Measurements from ENCODE around the gene ATP8B3. TPM values are rescaled to one million over a fixed set of nuclear protein-coding genes. Genes with fewer than 3 reads are reported as not detected.

ATP8B3 gene
- total RNA-seq, 1 donor from 2014 or later, result 1.5 TPM

DNA sequence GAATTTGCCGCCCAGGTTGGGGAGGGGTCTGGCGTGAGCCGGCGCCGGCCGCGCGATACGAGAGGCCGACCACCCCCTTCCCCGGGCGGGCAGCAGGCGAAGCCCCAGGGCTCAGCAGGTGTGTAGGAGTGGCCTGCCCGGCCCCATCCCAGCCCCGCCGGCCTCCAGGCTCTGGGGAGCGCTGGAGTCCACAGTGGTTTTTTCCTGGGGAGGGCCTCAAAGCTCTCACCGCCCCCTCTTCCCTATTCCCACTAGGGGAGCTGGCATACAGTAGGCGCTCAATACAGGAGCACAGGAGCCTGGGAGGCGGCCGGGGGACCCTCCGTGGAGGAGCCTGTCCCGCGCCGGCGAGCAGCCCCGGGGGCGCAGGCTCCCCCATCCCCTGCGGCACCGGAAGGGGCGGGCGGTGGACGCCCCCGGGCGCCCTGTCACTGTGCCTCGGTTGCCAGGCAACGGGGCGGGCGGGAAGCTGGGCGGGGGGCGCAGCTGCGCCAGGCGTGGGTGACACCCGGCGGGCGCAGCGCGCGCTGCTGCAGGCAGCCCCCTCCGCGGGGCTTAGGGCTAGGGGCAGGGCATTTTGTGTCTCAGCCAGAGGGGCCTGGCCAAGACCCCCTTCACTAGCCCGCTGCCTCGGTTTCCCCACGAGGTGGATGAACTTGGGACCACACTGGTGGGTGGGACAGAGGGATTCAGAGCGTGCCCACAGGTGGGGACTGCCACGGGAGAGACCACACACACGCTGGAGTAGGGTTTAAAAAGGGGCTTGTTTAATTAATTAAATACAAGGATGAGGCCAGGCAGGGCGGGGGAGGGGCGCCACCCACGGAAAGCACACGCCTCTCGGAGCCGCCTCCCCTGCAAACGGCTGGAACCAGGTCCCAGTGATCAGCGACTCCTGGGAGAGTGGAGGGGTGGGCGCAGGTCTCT is 39.8 kb upstream of the ATP8B3 start:
- Mint-ChIP-seq H3K4me3 (no peak overlapping the region), H3K27ac (no peak overlapping the region), H3K27me3 (no peaks in the 10 kb centered on the region), H3K36me3 (no peaks in the 10 kb centered on the region), H3K9me3 (no peaks in the 10 kb centered on the region), H3K4me1 (ENCODE audit: unreplicated experiment) (peaks cover 13% of the 10 kb centered on the region)
- no peak for TF ChIP-seq CTCF (conservative IDR thresholded peaks at IDR 0.05)
- DNase-seq (ENCODE audit: extremely low spot score, unreplicated experiment), result no peak

GRCh38 chr19:1850809-1851653 is 39.0 kb upstream of the ATP8B3 start:
- Mint-ChIP-seq H3K9me3 (no peaks in the 10 kb centered on the region), H3K4me3 (no peak overlapping the region), H3K27ac (peak overlapping the region; percentile 65), H3K4me1 (ENCODE audit: unreplicated experiment) (peaks cover 19% of the 10 kb centered on the region), H3K27me3 (no peaks in the 10 kb centered on the region), H3K36me3 (no peaks in the 10 kb centered on the region)
- DNase-seq (ENCODE audit: extremely low spot score, unreplicated experiment), result no peak
- TF ChIP-seq CTCF (conservative IDR thresholded peaks at IDR 0.05), result no peak

DNA sequence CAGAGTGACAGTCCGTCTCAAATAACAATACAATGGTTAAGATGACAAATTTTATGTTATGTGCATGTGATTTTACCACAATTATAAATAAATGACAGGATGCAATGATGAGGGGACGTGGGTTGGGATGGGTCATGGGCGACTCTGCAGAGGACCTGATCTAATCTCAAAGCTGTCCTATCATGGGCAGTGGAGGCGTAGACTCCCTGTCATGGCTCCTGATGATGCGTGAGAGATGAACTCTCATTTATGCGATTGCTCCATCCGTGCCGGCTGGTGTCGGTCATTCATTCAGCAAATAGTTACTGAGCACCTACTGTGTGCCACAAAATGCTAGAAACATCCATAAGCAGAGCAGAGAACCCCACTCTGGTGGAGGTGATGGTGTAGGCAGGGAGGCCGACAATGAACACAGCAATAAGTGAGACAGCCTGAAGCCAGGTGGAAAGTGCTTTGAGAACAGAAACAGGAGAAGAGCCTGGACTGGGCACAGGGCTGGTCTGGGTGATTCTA is 37.9 kb upstream of the ATP8B3 start:
- no peaks in the 10 kb centered on the region for H3K36me3 Mint-ChIP-seq
- no peak overlapping the region for H3K4me3 Mint-ChIP-seq
- no peak for TF ChIP-seq CTCF (conservative IDR thresholded peaks at IDR 0.05)
- H3K27me3 Mint-ChIP-seq, result no peaks in the 10 kb centered on the region
- peaks cover 22% of the 10 kb centered on the region for H3K4me1 Mint-ChIP-seq (ENCODE audit: unreplicated experiment)
- H3K9me3 Mint-ChIP-seq, result no peaks in the 10 kb centered on the region
- peak overlapping the region; percentile 3 for H3K27ac Mint-ChIP-seq
- no peak for DNase-seq (ENCODE audit: extremely low spot score, unreplicated experiment)

- peak overlapping the region; percentile 83 for H3K4me3 Mint-ChIP-seq
- H3K27me3 Mint-ChIP-seq, result no peaks in the 10 kb centered on the region
- H3K9me3 Mint-ChIP-seq, result no peaks in the 10 kb centered on the region
- no peaks in the 10 kb centered on the region for H3K36me3 Mint-ChIP-seq
- DNase-seq (ENCODE audit: extremely low spot score, unreplicated experiment), result no peak
- H3K4me1 Mint-ChIP-seq (ENCODE audit: unreplicated experiment), result peaks cover 22% of the 10 kb centered on the region
- TF ChIP-seq CTCF (conservative IDR thresholded peaks at IDR 0.05), result no peak
- H3K27ac Mint-ChIP-seq, result peak overlapping the region; percentile 86
These were observed 37.0 kb upstream of the ATP8B3 start for GRCh38 chr19:1849132-1849474.

- peak within 1 kb of the TSS; percentile 91 for H3K27ac Mint-ChIP-seq
- peak; percentile 99 for TF ChIP-seq CTCF (conservative IDR thresholded peaks at IDR 0.05)
These were observed 36.5 kb upstream of the ATP8B3 start, which contains the start of gene REXO1 for GRCh38 chr19:1848399-1849131. REXO1 (minus strand) TSS chr19:1848483; CDS start chr19:1848358, 125 bp downstream.

More at GRCh38 chr19:1848399-1849131, 36.5 kb upstream of the ATP8B3 start, which contains the start of gene REXO1:
- H3K9me3 Mint-ChIP-seq, result no peaks in the 10 kb centered on the region
- peak within 1 kb of the TSS; percentile 95 for H3K4me3 Mint-ChIP-seq
- peaks cover 21% of the 10 kb centered on the region for H3K4me1 Mint-ChIP-seq (ENCODE audit: unreplicated experiment)
- no peaks in the 10 kb centered on the region for H3K27me3 Mint-ChIP-seq
- no peaks in the 10 kb centered on the region for H3K36me3 Mint-ChIP-seq
- DNase-seq (ENCODE audit: extremely low spot score, unreplicated experiment), result peak; percentile 98
